Smooth muscle cell of the pulmonary artery (primary cell): ENCODE measurements around the gene PKNOX2. TPM values are rescaled to one million over a fixed set of nuclear protein-coding genes. Genes with fewer than 3 reads are reported as not detected.

Source experiments
- total RNA-seq: library from RNA; depleted of rRNA; stranded (reverse); fragments of >200 nt; gene quantifications from 2 replicates; pipeline ENCODE4 v1.2.3, GENCODE V29; 2014

Gene PKNOX2, protein sequence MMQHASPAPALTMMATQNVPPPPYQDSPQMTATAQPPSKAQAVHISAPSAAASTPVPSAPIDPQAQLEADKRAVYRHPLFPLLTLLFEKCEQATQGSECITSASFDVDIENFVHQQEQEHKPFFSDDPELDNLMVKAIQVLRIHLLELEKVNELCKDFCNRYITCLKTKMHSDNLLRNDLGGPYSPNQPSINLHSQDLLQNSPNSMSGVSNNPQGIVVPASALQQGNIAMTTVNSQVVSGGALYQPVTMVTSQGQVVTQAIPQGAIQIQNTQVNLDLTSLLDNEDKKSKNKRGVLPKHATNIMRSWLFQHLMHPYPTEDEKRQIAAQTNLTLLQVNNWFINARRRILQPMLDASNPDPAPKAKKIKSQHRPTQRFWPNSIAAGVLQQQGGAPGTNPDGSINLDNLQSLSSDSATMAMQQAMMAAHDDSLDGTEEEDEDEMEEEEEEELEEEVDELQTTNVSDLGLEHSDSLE
- total RNA-seq, result 6.2 and 10.4 TPM in 2 replicates

DNA sequence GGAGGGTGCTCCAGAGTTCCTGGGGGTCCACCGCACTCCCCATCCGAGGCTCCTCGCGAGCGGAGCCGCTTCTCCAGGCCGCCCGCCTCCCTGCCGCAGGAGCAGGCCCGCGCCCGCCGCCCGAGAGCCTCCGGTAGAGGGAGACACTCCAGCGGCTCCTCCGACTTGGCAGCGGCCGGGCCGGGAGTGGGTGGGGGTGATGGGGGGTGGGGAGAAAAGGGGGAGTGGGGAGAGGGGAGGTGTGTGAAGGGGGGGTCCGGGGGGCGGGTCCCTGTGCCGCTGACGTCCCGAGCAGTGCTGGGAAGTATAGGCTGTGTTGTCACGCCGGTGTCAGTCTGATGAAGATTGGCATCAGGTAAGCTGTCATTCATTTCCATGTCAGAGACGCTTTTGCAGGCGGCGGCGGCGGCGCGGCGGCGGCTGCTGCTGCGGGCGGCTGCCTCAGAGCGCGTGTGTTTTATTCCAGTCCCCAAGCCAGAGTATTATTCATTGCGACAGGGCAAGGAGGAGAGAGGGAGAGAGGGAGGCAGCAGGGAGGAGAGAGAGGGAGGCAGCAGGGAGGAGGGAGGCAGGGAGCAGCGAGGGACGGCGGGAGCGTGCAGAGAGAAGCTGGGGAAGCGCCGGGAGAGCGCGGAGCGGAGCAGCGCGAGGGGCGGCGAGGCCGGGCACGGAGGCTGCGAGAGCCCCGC is at the start of gene PKNOX2:
TSS of gene PKNOX2 (plus strand) at position 330 of the 689 bp plus-strand sequence. CDS start 186,555 bp downstream, outside the sequence.

Other genes with a start within 250 kb of the PKNOX2 start
- gene HEPN1, start 245.5 kb upstream of the PKNOX2 start, total RNA-seq, result not detected in 2 replicates
- gene HEPACAM, start 228.7 kb upstream of the PKNOX2 start, total RNA-seq, result not detected in 2 replicates
- 0.99 and 1.3 TPM in 2 replicates for gene CCDC15, start 210.5 kb upstream of the PKNOX2 start, total RNA-seq
- gene SLC37A2, start 101.4 kb upstream of the PKNOX2 start, total RNA-seq, result 0.13 and 1.7 TPM in 2 replicates
- 24.6 and 25.9 TPM in 2 replicates for gene TMEM218, start 53.1 kb upstream of the PKNOX2 start, total RNA-seq